Ovary (tissue), 9 donors: Measurements from ENCODE around the gene PALLD. TPM values are rescaled to one million over a fixed set of nuclear protein-coding genes. Genes with fewer than 3 reads are reported as not detected.

Experiments used
- DNase-seq, 5 donors: peaks; one replicate each; pipeline ENCODE4 v3.0.0-alpha.2; 2019 to 2020
- H3K27ac ChIP-seq, 2 donors: fragments of 200-600 bp; one replicate each; pipeline versions ENCODE4 v1.5.1 to v1.8.0; 2019 to 2022
- H3K27me3 ChIP-seq: fragments of 200-600 bp; one replicate; pipeline ENCODE4 v1.8.0; 2022
- H3K36me3 ChIP-seq: fragments of 200-600 bp; sonication (generic); one replicate; pipeline ENCODE4 v1.5.1; 2019
- H3K4me1 ChIP-seq: one replicate; pipeline ENCODE4 v1.8.1; 2013; ENCODE audit warnings: mild to moderate bottlenecking, moderate library complexity; ENCODE audit not compliant: insufficient read depth
- H3K4me3 ChIP-seq: fragments of 200-600 bp; sonication (generic); one replicate; pipeline ENCODE4 v1.5.1; 2017
- H3K9me3 ChIP-seq, 2 donors: fragments of 200-600 bp in 1 of 2; sonication (generic) in 1 of 2; one replicate each; pipeline versions ENCODE4 v1.5.1 to v1.8.1; 2013 to 2019; ENCODE audit warnings: mild to moderate bottlenecking in 1 of 2, moderate library complexity in 1 of 2
- EP300 ChIP-seq: sonication (generic); formaldehyde crosslinking; IDR thresholded peaks from one replicate; pipeline ENCODE4 v1.6.1; 2017; ENCODE audit warnings: antibody characterized with exemption
- POLR2A ChIP-seq: fragments of 450-650 bp; IDR thresholded peaks from one replicate; pipeline ENCODE4 v1.6.1; 2017; ENCODE audit warnings: antibody characterized with exemption, mild to moderate bottlenecking, moderate library complexity
- WGBS, 3 donors: extraction: QIAGEN DNeasy Blood & Tissue Kit in 1 of 3; methylation state at CpG; one replicate each; pipeline versions ENCODE4 v1.1.5 to v1.1.7; 2013 to 2017; 5-methylcytosine and 5-hydroxymethylcytosine counted together
- intact Hi-C, 4 donors: fragments of 100-400 bp; cut with DNase I; formaldehyde crosslinking; loops; one replicate each; pipeline versions ENCODE4 v1.11.0 to v1.15.1; 2022 to 2023
- polyA plus RNA-seq, 2 donors: library from polyadenylated mRNA; stranded (reverse); fragments of 200-250 nt in 1 of 2; fragments of 350-450 nt in 1 of 2; fragmentation: Illumina TruSeq in 1 of 2; extraction: RNeasy Lipid Tissue Mini Kit (QIAGEN cat#74804) in 1 of 2; gene quantifications; one replicate each; pipeline ENCODE4 v1.2.3, GENCODE V29; 2013 to 2014
- total RNA-seq, 7 donors: library from RNA; depleted of rRNA in 2 of 7; stranded (reverse); fragments of >200 nt in 2 of 7; fragmentation: NEBNext Ultra II Directional in 3 of 7; extraction: Animal tissue kit (Norgen Biotek cat#: 25700) in 3 of 7; gene quantifications; one replicate each; pipeline versions ENCODE4 v1.1.0 to v1.2.4, GENCODE V29; 2016 to 2023
- TF ChIP-seq, protein P1 (sequence below), 3 donors: fragments of 450-650 bp in 2 of 3; fragments of 200-600 bp in 1 of 3; IDR thresholded peaks; one replicate each; pipeline versions ENCODE4 v1.5.1 to v1.8.0; 2016 to 2022; ENCODE audit warnings: antibody characterized with exemption in 3 of 3, mild to moderate bottlenecking in 1 of 3
- donor health status: DM: no; HTN: no; CAD: no; lungs with moderate emphysema.
- donor health status: DM: no; HTN: no; CAD: no.
- donor health status: Bipolar disorder and iron deficiency.
- donor health status: DM: yes; HTN: yes; CAD: no.
- donor health status: DM: no; HTN: no; CAD: no.
- donor health status: DM: yes; HTN: yes; CAD: no.

PALLD gene
- total and polyA plus RNA-seq, 9 donors = 96.8 to 605 (median 137) TPM

DNA sequence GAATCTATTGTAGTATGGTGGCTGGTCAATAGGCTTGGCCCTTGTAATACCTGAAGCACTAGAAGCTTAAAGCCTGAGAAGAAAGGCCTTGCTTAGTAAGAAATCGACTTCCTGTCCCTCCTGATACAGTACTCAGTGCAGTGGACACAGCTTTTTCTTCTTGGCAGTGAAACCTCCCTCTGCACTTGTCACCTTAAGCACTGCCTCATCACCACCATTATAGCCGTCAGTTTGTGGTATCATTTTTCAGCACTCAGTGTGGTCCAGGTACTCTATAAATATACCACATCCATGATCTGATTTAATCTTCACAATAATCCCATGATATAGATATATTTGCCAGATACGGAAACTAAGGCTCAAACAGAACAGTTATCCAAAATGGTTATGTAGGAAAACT lies 75.2 kb downstream of the PALLD start:
- intact Hi-C loops = no loop called here
- Histone ChIP-seq H3K9me3 (no peaks in the 10 kb centered on the region), H3K4me3 (no peak overlapping the region), H3K27ac (no peak overlapping the region), H3K27me3 (no peaks in the 10 kb centered on the region), H3K4me1 (peaks cover 2% of the 10 kb centered on the region), H3K36me3 (no peaks in the 10 kb centered on the region)
- 89 to 93% (median 93%) methylated on average over 3 of the region's 3 CpGs for WGBS, 3 donors
- TF ChIP-seq EP300 (no peak), POLR2A (no peak)
- TF ChIP-seq, protein P1, sequence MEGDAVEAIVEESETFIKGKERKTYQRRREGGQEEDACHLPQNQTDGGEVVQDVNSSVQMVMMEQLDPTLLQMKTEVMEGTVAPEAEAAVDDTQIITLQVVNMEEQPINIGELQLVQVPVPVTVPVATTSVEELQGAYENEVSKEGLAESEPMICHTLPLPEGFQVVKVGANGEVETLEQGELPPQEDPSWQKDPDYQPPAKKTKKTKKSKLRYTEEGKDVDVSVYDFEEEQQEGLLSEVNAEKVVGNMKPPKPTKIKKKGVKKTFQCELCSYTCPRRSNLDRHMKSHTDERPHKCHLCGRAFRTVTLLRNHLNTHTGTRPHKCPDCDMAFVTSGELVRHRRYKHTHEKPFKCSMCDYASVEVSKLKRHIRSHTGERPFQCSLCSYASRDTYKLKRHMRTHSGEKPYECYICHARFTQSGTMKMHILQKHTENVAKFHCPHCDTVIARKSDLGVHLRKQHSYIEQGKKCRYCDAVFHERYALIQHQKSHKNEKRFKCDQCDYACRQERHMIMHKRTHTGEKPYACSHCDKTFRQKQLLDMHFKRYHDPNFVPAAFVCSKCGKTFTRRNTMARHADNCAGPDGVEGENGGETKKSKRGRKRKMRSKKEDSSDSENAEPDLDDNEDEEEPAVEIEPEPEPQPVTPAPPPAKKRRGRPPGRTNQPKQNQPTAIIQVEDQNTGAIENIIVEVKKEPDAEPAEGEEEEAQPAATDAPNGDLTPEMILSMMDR (IDR thresholded peaks at IDR 0.05) = no peak
- no peak for DNase-seq

GRCh38 chr4:168573870-168574269 lies 77.0 kb downstream of the PALLD start:
- Histone ChIP-seq H3K4me1 (peaks cover 2% of the 10 kb centered on the region), H3K36me3 (no peaks in the 10 kb centered on the region), H3K4me3 (no peak overlapping the region), H3K27ac (no peak overlapping the region), H3K9me3 (no peaks in the 10 kb centered on the region), H3K27me3 (no peaks in the 10 kb centered on the region)
- WGBS, 3 donors = 57 to 81% (median 67%) methylated on average over 3 of the region's 3 CpGs
- intact Hi-C loops = no loop called here
- TF ChIP-seq POLR2A (no peak), EP300 (no peak)
- TF ChIP-seq, protein P1 (IDR thresholded peaks at IDR 0.05) = no peak
- DNase-seq = no peak

GRCh38 chr4:168574581-168575295 lies 77.9 kb downstream of the PALLD start:
- no peak for DNase-seq
- H3K27me3 ChIP-seq = no peaks in the 10 kb centered on the region
- TF ChIP-seq POLR2A (no peak), EP300 (no peak)
- TF ChIP-seq, protein P1 (IDR thresholded peaks at IDR 0.05) = no peak
- 69 to 83% (median 77%) methylated on average over 5 of the region's 5 CpGs for WGBS, 3 donors
- no peak overlapping the region for H3K4me3 ChIP-seq
- H3K4me1 ChIP-seq = no peaks in the 10 kb centered on the region
- no peaks in the 10 kb centered on the region for H3K36me3 ChIP-seq
- H3K27ac ChIP-seq = no peak overlapping the region
- H3K9me3 ChIP-seq = no peaks in the 10 kb centered on the region
- intact Hi-C loops = no loop called here

- no peaks in the 10 kb centered on the region for H3K4me1 ChIP-seq
- no peak overlapping the region for H3K27ac ChIP-seq
- TF ChIP-seq, protein P1 (IDR thresholded peaks at IDR 0.05) = no peak
- TF ChIP-seq POLR2A (no peak), EP300 (no peak)
- no peak for DNase-seq
- intact Hi-C loops = no loop called here
- no peaks in the 10 kb centered on the region for H3K36me3 ChIP-seq
- no peak overlapping the region for H3K4me3 ChIP-seq
- H3K27me3 ChIP-seq = no peaks in the 10 kb centered on the region
- 96 to 100% (median 97%) methylated on average over 2 of the region's 2 CpGs for WGBS, 3 donors
- no peaks in the 10 kb centered on the region for H3K9me3 ChIP-seq
Observed at GRCh38 chr4:168575473-168575872, 78.6 kb downstream of the PALLD start.
